ENCODE data around the gene GTPBP10. TPM values are rescaled to one million over a fixed set of nuclear protein-coding genes. Genes with fewer than 3 reads are reported as not detected.

The GTPBP10 gene
- total RNA-seq, 2 donors from 2014 or later = 20.1 to 28.6 TPM

- Histone ChIP-seq H3K9me3 (no peaks in the 10 kb centered on the region), H3K27ac (no peak overlapping the region), H3K27me3 (no peaks in the 10 kb centered on the region), H3K4me1 (no peaks in the 10 kb centered on the region), H3K4me3 (no peak overlapping the region), H3K9ac (ENCODE audit: low read depth in 2 of 2, low read length in 2 of 2) (no peak overlapping the region), H3K36me3 (no peaks in the 10 kb centered on the region)
- TF ChIP-seq, protein P1, sequence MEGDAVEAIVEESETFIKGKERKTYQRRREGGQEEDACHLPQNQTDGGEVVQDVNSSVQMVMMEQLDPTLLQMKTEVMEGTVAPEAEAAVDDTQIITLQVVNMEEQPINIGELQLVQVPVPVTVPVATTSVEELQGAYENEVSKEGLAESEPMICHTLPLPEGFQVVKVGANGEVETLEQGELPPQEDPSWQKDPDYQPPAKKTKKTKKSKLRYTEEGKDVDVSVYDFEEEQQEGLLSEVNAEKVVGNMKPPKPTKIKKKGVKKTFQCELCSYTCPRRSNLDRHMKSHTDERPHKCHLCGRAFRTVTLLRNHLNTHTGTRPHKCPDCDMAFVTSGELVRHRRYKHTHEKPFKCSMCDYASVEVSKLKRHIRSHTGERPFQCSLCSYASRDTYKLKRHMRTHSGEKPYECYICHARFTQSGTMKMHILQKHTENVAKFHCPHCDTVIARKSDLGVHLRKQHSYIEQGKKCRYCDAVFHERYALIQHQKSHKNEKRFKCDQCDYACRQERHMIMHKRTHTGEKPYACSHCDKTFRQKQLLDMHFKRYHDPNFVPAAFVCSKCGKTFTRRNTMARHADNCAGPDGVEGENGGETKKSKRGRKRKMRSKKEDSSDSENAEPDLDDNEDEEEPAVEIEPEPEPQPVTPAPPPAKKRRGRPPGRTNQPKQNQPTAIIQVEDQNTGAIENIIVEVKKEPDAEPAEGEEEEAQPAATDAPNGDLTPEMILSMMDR (IDR thresholded peaks at IDR 0.05) = no peak
- DNase-seq = no peak
- intact Hi-C loops (cut with DNase I) = no loop called here
Observed at GRCh38 chr7:90383861-90384260, 37.3 kb downstream of the GTPBP10 start.

- intact Hi-C loops (cut with DNase I) = no loop called here
- no peaks in the 10 kb centered on the region for H3K4me1 ChIP-seq
- no peak overlapping the region for H3K4me3 ChIP-seq
- H3K9ac ChIP-seq (ENCODE audit: low read depth in 2 of 2, low read length in 2 of 2) = no peak overlapping the region
- H3K36me3 ChIP-seq = no peaks in the 10 kb centered on the region
- TF ChIP-seq, protein P1 (IDR thresholded peaks at IDR 0.05) = no peak
- DNase-seq = no peak
- H3K27ac ChIP-seq = no peak overlapping the region
- no peaks in the 10 kb centered on the region for H3K27me3 ChIP-seq
- H3K9me3 ChIP-seq = no peaks in the 10 kb centered on the region
Observed at GRCh38 chr7:90384433-90384832, 37.9 kb downstream of the GTPBP10 start.

DNA sequence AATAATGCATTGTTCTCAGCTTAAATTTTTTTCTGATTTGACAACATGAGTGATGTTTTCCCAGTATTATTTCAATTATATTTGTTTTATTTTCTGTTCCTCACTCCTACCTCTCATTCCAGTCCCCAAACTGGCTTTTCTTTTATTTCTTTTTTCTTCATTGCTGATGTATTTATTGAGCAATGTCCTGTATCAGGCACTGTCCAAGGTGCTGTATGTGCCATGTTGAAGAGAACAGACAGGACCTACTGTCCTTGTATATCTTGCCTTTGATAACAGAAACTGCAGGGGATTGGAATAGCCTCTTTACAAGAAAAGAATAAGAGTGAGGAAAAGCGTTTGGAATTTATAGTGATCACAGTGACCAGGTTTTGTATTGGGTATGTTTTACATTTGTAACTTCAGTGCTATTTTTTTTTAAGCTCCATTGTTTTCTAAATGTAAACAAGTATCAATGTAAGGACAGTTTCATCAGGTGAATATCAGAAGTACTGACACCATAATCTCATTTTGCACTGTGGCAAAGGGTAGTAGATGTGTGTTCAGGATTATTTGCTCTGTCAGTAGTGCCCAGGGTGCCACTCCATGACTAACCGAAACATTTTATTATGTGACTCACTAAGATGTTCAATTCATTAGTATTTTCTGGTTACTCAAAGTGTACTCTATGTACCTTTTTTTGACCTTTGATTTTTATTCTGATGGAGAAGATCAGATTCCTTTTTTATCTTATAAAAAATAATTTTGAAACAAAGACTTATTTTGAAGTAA, 41.1 kb downstream of the GTPBP10 start:
- H3K36me3 ChIP-seq = no peaks in the 10 kb centered on the region
- no peak overlapping the region for H3K9ac ChIP-seq (ENCODE audit: low read depth in 2 of 2, low read length in 2 of 2)
- H3K4me3 ChIP-seq = no peak overlapping the region
- H3K4me1 ChIP-seq = no peaks in the 10 kb centered on the region
- H3K27ac ChIP-seq = no peak overlapping the region
- TF ChIP-seq, protein P1 (IDR thresholded peaks at IDR 0.05) = no peak
- no peaks in the 10 kb centered on the region for H3K27me3 ChIP-seq
- intact Hi-C loops (cut with DNase I) = no loop called here
- DNase-seq = no peak
- no peaks in the 10 kb centered on the region for H3K9me3 ChIP-seq

DNA sequence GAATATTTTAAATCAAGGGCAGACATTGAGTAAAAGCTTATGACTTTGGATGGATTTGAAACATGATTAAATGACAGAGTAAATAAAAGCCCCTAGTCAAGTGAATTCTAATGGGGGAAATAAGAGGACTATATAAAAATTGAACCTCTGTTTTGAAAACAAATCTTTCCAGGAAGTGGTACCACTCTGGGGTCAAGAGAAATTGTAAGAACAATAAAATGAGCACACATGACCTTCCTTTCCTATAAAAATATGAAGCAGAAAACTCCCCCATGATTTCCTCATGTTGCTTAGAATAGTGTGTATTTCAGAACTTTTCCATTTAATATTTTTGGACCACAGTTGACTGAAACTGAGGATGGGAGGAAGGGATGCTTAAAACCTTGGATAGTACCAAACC, 44.4 kb downstream of the GTPBP10 start:
- TF ChIP-seq, protein P1 (IDR thresholded peaks at IDR 0.05) = no peak
- Histone ChIP-seq H3K9me3 (no peaks in the 10 kb centered on the region), H3K4me1 (no peaks in the 10 kb centered on the region), H3K36me3 (no peaks in the 10 kb centered on the region), H3K27ac (no peak overlapping the region), H3K27me3 (no peaks in the 10 kb centered on the region), H3K4me3 (no peak overlapping the region), H3K9ac (ENCODE audit: low read depth in 2 of 2, low read length in 2 of 2) (no peak overlapping the region)
- intact Hi-C loops (cut with DNase I) = no loop called here
- no peak for DNase-seq

DNA sequence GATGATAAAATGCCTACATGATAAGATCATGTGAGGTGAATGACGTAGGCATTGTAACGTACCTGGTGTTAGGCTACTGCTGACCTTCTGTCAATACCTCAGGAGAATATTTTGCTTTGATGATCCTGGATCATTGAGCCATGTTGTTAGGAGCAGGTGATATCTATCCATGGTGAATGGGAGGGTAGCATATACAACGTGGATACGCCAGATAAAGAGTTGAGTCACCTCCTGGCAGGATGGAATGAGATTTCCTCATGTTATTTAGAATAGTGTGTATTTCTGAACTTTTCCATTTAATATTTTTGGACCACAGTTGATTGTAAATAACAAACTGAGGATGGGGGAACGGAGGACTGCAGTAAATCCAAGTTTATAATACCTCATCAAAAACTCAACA, 45.0 kb downstream of the GTPBP10 start:
- TF ChIP-seq, protein P1 (IDR thresholded peaks at IDR 0.05) = no peak
- Histone ChIP-seq H3K9me3 (no peaks in the 10 kb centered on the region), H3K27me3 (no peaks in the 10 kb centered on the region), H3K4me1 (no peaks in the 10 kb centered on the region), H3K4me3 (no peak overlapping the region), H3K27ac (no peak overlapping the region), H3K9ac (ENCODE audit: low read depth in 2 of 2, low read length in 2 of 2) (no peak overlapping the region), H3K36me3 (no peaks in the 10 kb centered on the region)
- DNase-seq = no peak
- intact Hi-C loops (cut with DNase I) = no loop called here
